Skeletal muscle tissue (tissue), 4 donors: ENCODE data around the gene FAM13A. TPM values are rescaled to one million over a fixed set of nuclear protein-coding genes. Genes with fewer than 3 reads are reported as not detected.

Experiments used
- H3K27ac ChIP-seq: one replicate; pipeline ENCODE4 v1.7.0; 2013; ENCODE audit warnings: mild to moderate bottlenecking, low read depth, low read length, inconsistent platforms
- H3K27me3 ChIP-seq, 3 donors: one replicate each; pipeline ENCODE4 v1.7.0; 2013; ENCODE audit warnings: low read length in 3 of 3; ENCODE audit not compliant: control insufficient read depth in 3 of 3, insufficient read depth in 3 of 3
- H3K36me3 ChIP-seq, 3 donors: one replicate each; pipeline ENCODE4 v1.7.0; 2013; ENCODE audit warnings: low read length in 3 of 3; ENCODE audit not compliant: control insufficient read depth in 3 of 3, insufficient read depth in 3 of 3
- H3K4me1 ChIP-seq, 3 donors: one replicate each; pipeline ENCODE4 v1.7.0; 2013; ENCODE audit warnings: low read length in 3 of 3, mild to moderate bottlenecking in 3 of 3; ENCODE audit not compliant: control insufficient read depth in 3 of 3, insufficient read depth in 3 of 3
- H3K4me3 ChIP-seq, 3 donors: one replicate each; pipeline ENCODE4 v1.7.0; 2013; ENCODE audit warnings: low read length in 3 of 3
- H3K9ac ChIP-seq, 3 donors: one replicate each; pipeline ENCODE4 v1.7.0; 2013; ENCODE audit warnings: low read length in 3 of 3, mild to moderate bottlenecking in 3 of 3, moderate library complexity in 2 of 3, low read depth in 1 of 3
- H3K9me3 ChIP-seq, 3 donors: one replicate each; pipeline ENCODE4 v1.7.0; 2013; ENCODE audit warnings: low read length in 3 of 3; ENCODE audit not compliant: control insufficient read depth in 3 of 3
- total RNA-seq: library from RNA; depleted of rRNA; stranded (reverse); fragments of >200 nt; gene quantifications from one replicate; pipeline ENCODE4 v1.2.3, GENCODE V29; 2014
- donor health status: Osteomylitis.

The FAM13A gene
- total RNA-seq, 1 donor from 2014 or later = 41.8 TPM

DNA sequence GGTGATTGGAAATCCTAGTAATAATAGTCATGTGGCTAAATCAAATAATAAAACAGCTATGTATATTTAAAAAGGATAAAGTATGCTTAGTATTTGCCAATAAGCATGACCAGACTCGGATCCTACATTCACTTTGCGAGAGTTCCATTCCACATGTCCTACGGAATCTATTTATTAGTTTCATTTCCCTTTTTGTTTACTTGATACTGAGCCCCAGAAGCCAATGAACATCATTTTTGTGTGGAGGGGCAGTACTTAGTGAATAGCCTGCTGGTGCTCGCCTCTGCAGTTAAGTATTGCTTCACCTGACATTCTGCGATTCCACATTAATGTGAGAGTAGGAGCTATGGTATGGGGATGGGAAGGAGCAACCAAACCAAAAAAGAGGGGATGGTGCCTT is 300.8 kb downstream of the FAM13A start:
- H3K9me3 ChIP-seq = no peaks in the 10 kb centered on the region
- peaks cover 9 to 18% (median 14%) of the 10 kb centered on the region in 3 donors for H3K4me1 ChIP-seq
- H3K27ac ChIP-seq = peak overlapping the region; percentile 11
- no peaks in the 10 kb centered on the region for H3K27me3 ChIP-seq
- no peak overlapping the region for H3K9ac ChIP-seq
- peaks cover 3 to 11% (median 5%) of the 10 kb centered on the region in 3 donors for H3K36me3 ChIP-seq
- H3K4me3 ChIP-seq = peak overlapping the region in 1 of 3 donors; percentile 9

DNA sequence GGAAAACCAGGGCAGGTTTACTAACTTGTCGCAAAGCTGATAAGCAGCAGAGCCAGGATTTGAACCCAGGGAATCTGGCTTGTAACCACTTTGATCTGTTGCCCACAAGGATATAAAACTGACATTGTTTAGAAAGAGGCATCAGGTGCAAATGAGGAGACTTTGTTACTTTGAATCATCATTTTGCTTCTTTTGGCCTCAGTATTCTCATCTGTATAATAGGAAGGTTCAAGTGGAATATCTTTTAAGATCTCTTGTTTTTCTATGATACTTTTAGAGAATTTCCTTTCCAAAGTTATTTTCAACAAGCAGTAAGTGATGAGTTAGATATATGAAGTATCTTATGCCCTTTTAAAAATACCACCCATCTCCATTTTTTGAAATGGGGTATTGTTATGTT is 301.5 kb downstream of the FAM13A start:
- H3K27ac ChIP-seq = no peak overlapping the region
- no peaks in the 10 kb centered on the region for H3K9me3 ChIP-seq
- H3K4me1 ChIP-seq = peaks cover 9 to 18% (median 14%) of the 10 kb centered on the region in 3 donors
- H3K27me3 ChIP-seq = no peaks in the 10 kb centered on the region
- H3K4me3 ChIP-seq = no peak overlapping the region
- peaks cover 5 to 14% (median 9%) of the 10 kb centered on the region in 3 donors for H3K36me3 ChIP-seq
- no peak overlapping the region for H3K9ac ChIP-seq

DNA sequence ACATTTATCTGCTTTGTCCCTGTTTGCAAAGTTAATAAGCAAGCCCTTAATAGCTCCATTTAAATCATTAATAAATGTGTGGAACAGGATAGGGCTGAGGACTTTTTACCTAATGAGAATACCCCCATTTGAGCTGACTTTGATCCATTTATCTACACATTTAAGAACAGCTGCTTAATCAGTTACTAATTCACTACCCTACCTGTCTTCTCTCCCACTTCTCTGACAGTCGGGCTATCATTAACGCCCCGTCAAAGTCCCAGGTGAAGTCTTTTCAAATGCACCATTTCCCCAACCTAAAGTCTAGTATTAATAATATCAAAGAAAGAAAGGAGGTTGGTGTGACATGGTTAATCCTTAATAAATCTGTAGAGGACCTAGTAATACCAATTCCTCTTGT is 302.2 kb downstream of the FAM13A start:
- Histone ChIP-seq H3K4me3 (no peak overlapping the region), H3K9me3 (no peaks in the 10 kb centered on the region), H3K36me3 (peaks cover 12 to 21% (median 16%) of the 10 kb centered on the region in 3 donors), H3K27ac (no peak overlapping the region), H3K4me1 (peaks cover 9 to 18% (median 12%) of the 10 kb centered on the region in 3 donors), H3K9ac (no peak overlapping the region), H3K27me3 (no peaks in the 10 kb centered on the region)

DNA sequence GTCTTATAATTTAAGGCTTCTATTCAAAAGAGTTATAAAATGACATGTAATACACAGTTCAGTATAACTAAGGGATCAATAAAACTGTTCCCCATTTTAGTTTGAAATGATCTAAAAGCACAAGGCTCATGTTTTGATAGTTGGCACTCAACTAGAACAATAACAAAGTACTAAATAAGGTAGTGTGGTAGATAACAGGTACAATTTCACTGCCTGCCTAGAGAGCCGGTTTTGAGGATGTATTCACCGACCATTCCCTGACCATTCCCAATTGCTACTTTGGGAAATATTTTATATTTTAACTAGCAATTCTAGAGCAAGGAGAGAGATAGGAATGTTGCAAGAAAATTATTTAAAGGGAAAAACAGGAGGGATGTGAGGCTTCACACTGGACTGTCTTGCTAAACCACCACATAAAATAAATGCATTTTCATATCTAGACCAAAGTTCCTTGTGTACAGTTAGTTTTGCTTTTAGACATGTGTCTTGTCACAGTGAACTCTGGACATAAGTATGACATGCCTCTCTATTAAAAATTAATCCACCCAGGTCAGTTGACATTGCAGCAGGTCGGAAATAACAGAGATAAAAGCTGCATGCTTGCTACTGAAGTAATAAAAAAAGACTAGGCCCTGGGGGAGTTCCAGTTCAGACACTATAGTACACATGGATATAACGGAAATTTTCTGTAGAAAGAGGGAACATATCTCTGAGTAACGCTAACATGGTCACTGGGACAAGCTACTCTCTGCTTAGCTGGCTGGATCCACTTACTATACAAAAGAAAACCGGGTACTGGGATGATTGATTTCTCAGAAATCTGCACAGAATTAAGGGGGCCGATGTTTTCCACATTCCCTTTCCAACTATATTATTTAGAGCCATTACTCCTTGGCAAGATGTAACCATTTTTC is 303.1 kb downstream of the FAM13A start:
- H3K9me3 ChIP-seq = no peaks in the 10 kb centered on the region
- H3K4me1 ChIP-seq = peaks cover 7 to 11% (median 7%) of the 10 kb centered on the region in 3 donors
- H3K27me3 ChIP-seq = no peaks in the 10 kb centered on the region
- peaks cover 16 to 30% (median 25%) of the 10 kb centered on the region in 3 donors for H3K36me3 ChIP-seq
- H3K4me3 ChIP-seq = no peak overlapping the region
- no peak overlapping the region for H3K27ac ChIP-seq
- H3K9ac ChIP-seq = no peak overlapping the region

DNA sequence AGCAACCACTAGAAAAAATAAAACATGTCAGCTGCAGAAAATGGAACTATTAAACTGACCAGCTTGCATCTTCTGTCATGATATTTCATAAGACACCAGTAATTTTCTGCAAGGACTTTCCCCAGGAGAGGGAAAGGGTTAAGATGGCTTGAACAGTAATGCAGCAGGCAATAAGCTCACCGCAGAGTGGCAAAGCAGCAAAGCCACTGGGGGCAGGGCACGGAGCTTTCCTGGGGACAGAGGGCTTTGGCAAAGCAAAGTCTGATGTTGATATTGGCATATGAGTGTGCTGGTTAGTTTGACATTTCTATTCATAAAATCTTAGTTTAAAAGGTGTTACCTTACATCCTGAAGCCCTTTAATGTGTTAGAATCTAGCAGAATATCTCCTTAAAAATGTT is 304.2 kb downstream of the FAM13A start:
- Histone ChIP-seq H3K36me3 (peaks cover 23 to 35% (median 35%) of the 10 kb centered on the region in 3 donors), H3K27me3 (no peaks in the 10 kb centered on the region), H3K9ac (no peak overlapping the region), H3K27ac (no peak overlapping the region), H3K4me3 (no peak overlapping the region), H3K4me1 (peaks cover 0 to 5% (median 0%) of the 10 kb centered on the region in 3 donors), H3K9me3 (no peaks in the 10 kb centered on the region)

DNA sequence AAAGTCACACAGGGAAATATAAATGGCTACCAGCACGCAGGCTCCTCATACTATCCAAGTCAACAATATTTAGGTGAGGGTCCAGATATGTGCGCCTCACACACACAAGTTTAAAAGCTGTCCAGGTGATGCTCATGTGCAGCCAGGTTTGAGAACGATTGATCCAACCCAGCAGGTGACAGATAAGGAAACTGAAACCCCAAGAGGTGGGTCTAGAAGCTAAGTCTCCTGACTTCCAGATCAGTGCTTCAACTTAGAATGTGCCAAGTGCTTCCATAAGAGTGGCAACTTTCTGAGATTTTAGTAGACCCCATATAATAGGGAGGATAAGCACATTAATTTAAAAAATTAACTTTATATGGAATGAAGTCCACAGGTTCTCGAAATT is 304.9 kb downstream of the FAM13A start:
- Histone ChIP-seq H3K27ac (no peak overlapping the region), H3K36me3 (peaks cover 27 to 41% (median 40%) of the 10 kb centered on the region in 3 donors), H3K4me3 (no peak overlapping the region), H3K9me3 (no peaks in the 10 kb centered on the region), H3K9ac (no peak overlapping the region), H3K4me1 (peaks cover 0 to 4% (median 0%) of the 10 kb centered on the region in 3 donors), H3K27me3 (no peaks in the 10 kb centered on the region)

DNA sequence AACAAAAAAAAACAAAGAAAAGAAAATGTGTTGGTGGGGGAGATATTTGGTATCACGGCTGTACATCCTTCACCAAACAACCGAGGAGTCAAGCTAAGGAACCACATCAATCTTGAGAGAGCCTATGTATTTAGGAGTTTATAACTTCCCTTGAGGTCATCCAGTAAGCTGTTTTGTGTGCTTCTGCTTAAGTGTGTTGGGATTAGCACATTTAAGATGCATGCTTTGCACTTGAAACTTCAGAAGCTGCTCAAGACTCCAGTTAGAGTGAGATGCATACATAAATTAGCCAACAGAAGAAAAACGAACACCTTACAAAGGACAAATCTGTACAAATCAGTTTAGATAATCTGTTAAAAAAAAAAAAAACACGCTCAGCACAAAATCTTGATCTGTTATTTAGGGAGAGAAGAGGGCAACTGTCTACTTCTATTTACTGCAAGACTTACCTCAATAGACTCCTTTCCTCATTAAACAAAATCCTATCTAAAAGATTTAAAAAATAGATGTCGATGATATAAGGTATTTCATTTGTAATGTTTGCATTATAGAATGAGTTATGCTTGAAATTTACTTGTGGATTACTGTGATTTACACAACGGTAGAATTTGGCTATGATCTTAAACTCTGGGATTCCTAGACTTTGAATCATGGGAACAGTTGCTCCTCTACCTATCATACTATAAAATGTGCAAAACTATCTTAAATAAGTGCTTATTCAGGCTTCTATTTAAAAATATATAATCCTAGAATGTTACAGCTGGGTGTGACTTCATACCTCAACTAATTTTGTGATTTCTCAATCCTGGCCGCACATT is 305.5 kb downstream of the FAM13A start:
- Histone ChIP-seq H3K27ac (no peak overlapping the region), H3K27me3 (no peaks in the 10 kb centered on the region), H3K4me1 (peaks cover 0 to 4% (median 1%) of the 10 kb centered on the region in 3 donors), H3K9ac (no peak overlapping the region), H3K36me3 (peaks cover 28 to 45% (median 43%) of the 10 kb centered on the region in 3 donors), H3K9me3 (no peaks in the 10 kb centered on the region), H3K4me3 (no peak overlapping the region)

DNA sequence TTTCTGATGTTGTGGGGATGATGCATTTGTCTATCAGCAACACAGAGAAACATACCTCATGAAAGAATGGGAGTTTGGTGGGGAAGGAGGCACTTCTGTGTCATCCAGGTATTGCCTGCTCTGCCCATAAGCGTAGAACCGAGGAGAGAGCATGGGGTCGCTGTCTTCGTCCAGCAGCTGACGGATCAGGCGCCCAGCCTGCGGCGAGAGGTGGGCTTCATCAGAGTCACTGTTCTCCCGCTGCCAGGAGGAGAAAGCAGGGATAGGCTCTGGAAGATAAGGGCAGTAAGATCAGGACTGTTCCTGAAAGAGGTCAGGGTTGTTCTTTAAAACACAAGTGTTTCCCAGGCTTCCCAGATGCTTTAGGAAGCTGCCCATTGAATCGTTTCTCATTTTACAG is 306.6 kb downstream of the FAM13A start:
- H3K9me3 ChIP-seq = no peaks in the 10 kb centered on the region
- H3K27me3 ChIP-seq = no peaks in the 10 kb centered on the region
- peaks cover 28 to 49% (median 45%) of the 10 kb centered on the region in 3 donors for H3K36me3 ChIP-seq
- H3K4me1 ChIP-seq = peaks cover 6 to 10% (median 10%) of the 10 kb centered on the region in 3 donors
- no peak overlapping the region for H3K4me3 ChIP-seq
- H3K9ac ChIP-seq = no peak overlapping the region
- no peak overlapping the region for H3K27ac ChIP-seq

DNA sequence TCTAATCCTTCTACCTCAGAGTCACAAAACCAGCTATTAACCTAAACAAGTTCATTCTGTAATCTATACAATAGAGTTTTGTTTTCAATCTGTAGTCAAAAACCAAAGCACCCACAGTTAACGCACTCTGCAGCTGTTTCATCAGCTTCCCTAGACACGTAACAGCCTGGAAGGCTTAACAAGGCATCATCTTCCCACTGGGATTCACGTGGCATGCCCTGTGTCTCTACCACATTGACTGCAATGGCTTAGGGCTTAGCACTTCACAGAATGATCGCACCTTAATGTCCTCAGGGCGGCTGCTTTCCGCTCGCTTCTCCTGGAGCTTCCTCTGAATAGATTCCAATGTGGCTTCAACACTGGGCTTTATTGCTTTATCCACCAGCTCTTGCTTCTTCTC is 309.6 kb downstream of the FAM13A start:
- H3K27me3 ChIP-seq = no peaks in the 10 kb centered on the region
- H3K9ac ChIP-seq = no peak overlapping the region
- H3K27ac ChIP-seq = no peak overlapping the region
- peaks cover 28 to 47% (median 45%) of the 10 kb centered on the region in 3 donors for H3K36me3 ChIP-seq
- H3K4me1 ChIP-seq = peaks cover 11 to 14% (median 12%) of the 10 kb centered on the region in 3 donors
- H3K4me3 ChIP-seq = no peak overlapping the region
- no peaks in the 10 kb centered on the region for H3K9me3 ChIP-seq
